GM21367 (cell line): ENCODE measurements around the gene THBS2.
"Not testable (repeated sequence)": the region's sequence is repeated elsewhere in the genome, so short reads cannot be mapped to it uniquely, and the experiment has no call there.

Experiments used
- ATAC-seq: cut with Tn5 transposase; IDR thresholded peaks from one replicate; pipeline ENCODE4 v1.9.1; 2021; ENCODE audit not compliant: unreplicated experiment

THBS2 gene

GRCh38 chr6:169233181-169233580 is 20.5 kb downstream of the THBS2 start:
- no peak for ATAC-seq

GRCh38 chr6:169232507-169232931 is 21.1 kb downstream of the THBS2 start:
- no peak for ATAC-seq

GRCh38 chr6:169231790-169232506 is 21.7 kb downstream of the THBS2 start:
- ATAC-seq = no peak

GRCh38 chr6:169230946-169231789 is 22.5 kb downstream of the THBS2 start:
- no peak for ATAC-seq

GRCh38 chr6:169230322-169230665 is 23.4 kb downstream of the THBS2 start:
- ATAC-seq = no peak

GRCh38 chr6:169229615-169230321 is 23.9 kb downstream of the THBS2 start:
- no peak for ATAC-seq

GRCh38 chr6:169227116-169227515 is 26.5 kb downstream of the THBS2 start:
- ATAC-seq = no peak

- no peak for ATAC-seq
Observed at GRCh38 chr6:169225887-169226286, 27.8 kb downstream of the THBS2 start.

- ATAC-seq = no peak
Observed at GRCh38 chr6:169225131-169225576, 28.5 kb downstream of the THBS2 start.

GRCh38 chr6:169224716-169225115 is 28.9 kb downstream of the THBS2 start:
- ATAC-seq = no peak

- no peak for ATAC-seq
Observed at GRCh38 chr6:169224185-169224695, 29.4 kb downstream of the THBS2 start.

GRCh38 chr6:169223006-169223405 is 30.6 kb downstream of the THBS2 start:
- no peak for ATAC-seq

- no peak for ATAC-seq
Observed at GRCh38 chr6:169222126-169222525, 31.5 kb downstream of the THBS2 start.

- ATAC-seq = no peak
Observed at GRCh38 chr6:169221264-169221663, 32.4 kb downstream of the THBS2 start.

GRCh38 chr6:169220068-169220964 is 33.3 kb downstream of the THBS2 start:
- no peak for ATAC-seq

- ATAC-seq = no peak
Observed at GRCh38 chr6:169217972-169218371, 35.7 kb downstream of the THBS2 start.

GRCh38 chr6:169216830-169217229 is 36.8 kb downstream of the THBS2 start:
- ATAC-seq = no peak

- ATAC-seq = no peak
Observed at GRCh38 chr6:169215201-169215681, 38.4 kb downstream of the THBS2 start.

- ATAC-seq = not testable (repeated sequence)
Observed at GRCh38 chr6:169214789-169215188, 38.9 kb downstream of the THBS2 start.

GRCh38 chr6:169213814-169214520 is 39.7 kb downstream of the THBS2 start:
- ATAC-seq = no peak
